Globus pallidus (tissue), 1 donor: Measurements from ENCODE around the gene RNPC3.
A peak's percentile ranks its signal among the peaks of the same experiment; 100 is the strongest.

Experiments used
- DNase-seq: peaks from one replicate; pipeline ENCODE4 v3.0.0-alpha.2; 2015; ENCODE audit warnings: low spot score

RNPC3 gene

GRCh38 chr1:103525607-103526507 lies at the start of gene RNPC3:
Gene RNPC3, plus strand, starts transcription at chr1:103525699. Its CDS starts 372 bp downstream, at chr1:103526071.
- DNase-seq: peak; percentile 88

- no peak for DNase-seq
Measured at GRCh38 chr1:103477101-103477500, 48.4 kb upstream of the RNPC3 start.

GRCh38 chr1:103489935-103490334 lies 35.6 kb upstream of the RNPC3 start:
- no peak for DNase-seq

GRCh38 chr1:103492003-103492625 lies 33.4 kb upstream of the RNPC3 start:
- no peak for DNase-seq

- no peak for DNase-seq
Measured at GRCh38 chr1:103496014-103496635, 29.4 kb upstream of the RNPC3 start.

GRCh38 chr1:103497404-103497803 lies 28.1 kb upstream of the RNPC3 start:
- no peak for DNase-seq

- no peak for DNase-seq
Measured at GRCh38 chr1:103509250-103509649, 16.2 kb upstream of the RNPC3 start.

- no peak for DNase-seq
Measured at GRCh38 chr1:103513711-103514110, 11.8 kb upstream of the RNPC3 start.

- peak; percentile 49 for DNase-seq
Measured at GRCh38 chr1:103514920-103515503, 10.5 kb upstream of the RNPC3 start.

- no peak for DNase-seq
Measured at GRCh38 chr1:103516283-103516682, 9.2 kb upstream of the RNPC3 start.

- no peak for DNase-seq
Measured at GRCh38 chr1:103516693-103517092, 8.8 kb upstream of the RNPC3 start.

- no peak for DNase-seq
Measured at GRCh38 chr1:103517380-103518047, 8.0 kb upstream of the RNPC3 start.

GRCh38 chr1:103520822-103521221 lies 4.7 kb upstream of the RNPC3 start:
- no peak for DNase-seq

GRCh38 chr1:103523346-103523745 lies 2.2 kb upstream of the RNPC3 start:
- no peak for DNase-seq

GRCh38 chr1:103525114-103525606 lies 339 bp upstream of the RNPC3 start:
- DNase-seq: peak; percentile 58

GRCh38 chr1:103527331-103527730 lies 1.8 kb downstream of the RNPC3 start:
- no peak for DNase-seq

GRCh38 chr1:103529746-103530145 lies 4.2 kb downstream of the RNPC3 start:
- DNase-seq: no peak

GRCh38 chr1:103538226-103538625 lies 12.7 kb downstream of the RNPC3 start:
- DNase-seq: no peak

- DNase-seq: no peak
Measured at GRCh38 chr1:103541431-103541830, 15.9 kb downstream of the RNPC3 start.

- no peak for DNase-seq
Measured at GRCh38 chr1:103546496-103546895, 21.0 kb downstream of the RNPC3 start.

- DNase-seq: no peak
Measured at GRCh38 chr1:103547840-103548239, 22.3 kb downstream of the RNPC3 start.

- no peak for DNase-seq
Measured at GRCh38 chr1:103560427-103560826, 34.9 kb downstream of the RNPC3 start.
